Endothelial cell of umbilical vein (primary cell): ENCODE measurements around the gene USP19. TPM values are rescaled to one million over a fixed set of nuclear protein-coding genes. Genes with fewer than 3 reads are reported as not detected.

ENCODE experiments used
- BruUV-seq: library from RNA; stranded (reverse); fragments of 400-500 nt; replicated peaks from 2 replicates; lab custom pipeline; 2021; lab: Mats Ljungman, UMichigan
- CTCF ChIA-PET: fragments of 300-600, 350-600 bp; sonication (Branson Sonifier 250); formaldehyde crosslinking; loops from one replicate; lab custom pipeline; 2021; ENCODE audit warnings: antibody characterized with exemption, inconsistent platforms; lab: Charles Lee
- POLR2A ChIA-PET: fragments of 300-600, 350-600 bp; sonication (Branson Sonifier 250); formaldehyde crosslinking; loops from one replicate; lab custom pipeline; 2021; ENCODE audit warnings: antibody characterized with exemption, inconsistent platforms; lab: Charles Lee
- DNase-seq: peaks from one replicate; pipeline ENCODE4 v3.0.0-alpha.2; 2011; ENCODE audit warnings: low read depth, low spot score
- FAIRE-seq: peaks from 2 replicates; lab custom pipeline; 2011; peaks lifted over from hg19 to GRCh38; lab: Jason Lieb, UNC
- H2AFZ ChIP-seq: 2 replicates; pipeline ENCODE4 v1.6.0; 2012; ENCODE audit warnings: low read depth, low read length, control low read depth, inconsistent platforms
- H3K27ac ChIP-seq: 2 replicates; pipeline ENCODE4 v1.5.1; 2011; ENCODE audit warnings: low read depth, mild to moderate bottlenecking, control low read depth, low read length, moderate library complexity; ENCODE audit not compliant: insufficient read depth
- H3K27me3 ChIP-seq, 2 experiments: 2 replicates each; pipeline versions ENCODE4 v1.6.0 to v1.6.1; 2011; ENCODE audit warnings: low read length in 2 of 2, mixed read lengths in 1 of 2; ENCODE audit not compliant: control insufficient read depth in 2 of 2, insufficient read depth in 2 of 2
- H3K36me3 ChIP-seq, 2 experiments: 2 replicates in 1 of 2; 3 replicates in 1 of 2; pipeline ENCODE4 v1.5.1; 2011; ENCODE audit warnings: low read length in 2 of 2, mild to moderate bottlenecking in 1 of 2, moderate library complexity in 1 of 2; ENCODE audit not compliant: control insufficient read depth in 2 of 2, insufficient read depth in 2 of 2; ENCODE audit errors: extremely low read depth in 1 of 2
- H3K4me1 ChIP-seq: 3 replicates; pipeline ENCODE4 v1.5.1; 2011; ENCODE audit warnings: mild to moderate bottlenecking, low read length; ENCODE audit not compliant: control insufficient read depth, insufficient read depth; ENCODE audit errors: extremely low read depth
- H3K4me2 ChIP-seq: 2 replicates; pipeline ENCODE4 v1.6.1; 2011; ENCODE audit warnings: low read length, control low read depth, mixed read lengths; ENCODE audit not compliant: insufficient read depth
- H3K4me3 ChIP-seq, 3 experiments: fragments of 200-600 bp in 1 of 3; sonication (generic), shearing (Covaris generic) in 1 of 3; replicated peaks in 1 of 3; 2 replicates each; pipeline ENCODE4 v1.5.1; 2011 to 2016; ENCODE audit warnings: control low read depth in 3 of 3, low read length in 3 of 3, mild to moderate bottlenecking in 2 of 3, inconsistent platforms in 1 of 3, low read depth in 1 of 3, moderate library complexity in 1 of 3; ENCODE audit not compliant: insufficient read depth in 1 of 3
- H3K79me2 ChIP-seq: 2 replicates; pipeline ENCODE4 v1.6.0; 2012; ENCODE audit warnings: low read length, inconsistent platforms; ENCODE audit not compliant: control insufficient read depth, insufficient read depth
- H3K9ac ChIP-seq: replicated peaks from 2 replicates; pipeline ENCODE3; 2011; ENCODE audit warnings: low read length, control low read depth; ENCODE audit not compliant: insufficient read depth; ENCODE audit errors: extremely low read depth
- H3K9me1 ChIP-seq: replicated peaks from 3 replicates; pipeline ENCODE4 v1.6.0; 2011; ENCODE audit warnings: mild to moderate bottlenecking, low read length; ENCODE audit not compliant: control insufficient read depth, insufficient read depth; ENCODE audit errors: extremely low read depth
- H3K9me3 ChIP-seq: replicated peaks from 2 replicates; pipeline ENCODE4 v1.5.1; 2012; ENCODE audit warnings: low read length, inconsistent platforms; ENCODE audit not compliant: control insufficient read depth, insufficient read depth
- H4K20me1 ChIP-seq: replicated peaks from 2 replicates; pipeline ENCODE3; 2011; ENCODE audit warnings: mild to moderate bottlenecking, low read length; ENCODE audit not compliant: control insufficient read depth, insufficient read depth; ENCODE audit errors: extremely low read depth
- EZH2 ChIP-seq: IDR thresholded peaks from 2 replicates; pipeline ENCODE4 v1.6.1; 2012; ENCODE audit warnings: borderline replicate concordance, low read depth, mild to moderate bottlenecking, moderate library complexity, low read length, inconsistent platforms; ENCODE audit not compliant: severe bottlenecking
- FOS ChIP-seq: IDR thresholded peaks from 2 replicates; pipeline ENCODE4 v1.6.1; 2011; ENCODE audit warnings: mild to moderate bottlenecking, low read length, moderate library complexity, borderline replicate concordance; ENCODE audit not compliant: insufficient read depth
- GATA2 ChIP-seq: IDR thresholded peaks from 2 replicates; pipeline ENCODE4 v1.7.0; 2011; ENCODE audit warnings: low read depth, mild to moderate bottlenecking, moderate library complexity, mixed read lengths, low read length; ENCODE audit not compliant: insufficient read length, insufficient read depth
- JUN ChIP-seq: IDR thresholded peaks from 2 replicates; pipeline ENCODE4 v1.6.1; 2011; ENCODE audit warnings: borderline replicate concordance, low read depth; ENCODE audit not compliant: insufficient read length, insufficient read depth
- MYC ChIP-seq: IDR thresholded peaks from one replicate; pipeline ENCODE4 v1.6.1; 2011; ENCODE audit warnings: mild to moderate bottlenecking, low read depth, low read length
- POLR2A ChIP-seq: IDR thresholded peaks from 2 replicates; pipeline ENCODE4 v1.6.1; 2012; ENCODE audit warnings: low read depth, mild to moderate bottlenecking, control low read depth, low read length
- POLR2AphosphoS5 ChIP-seq: IDR thresholded peaks from 2 replicates; pipeline ENCODE4 v1.6.1; 2012; ENCODE audit warnings: low read depth, mild to moderate bottlenecking, control low read depth, low read length, moderate library complexity; ENCODE audit not compliant: insufficient read depth
- dilution Hi-C: fragments of 300-500 bp; cut with MboI; formaldehyde crosslinking; loops from one replicate; pipeline ENCODE4 v1.15.0; 2019; ENCODE audit warnings: low sequenced_read_pairs; ENCODE audit not compliant: extremely low pct_ligation_motif_present
- intact Hi-C: fragments of 100-400 bp; cut with micrococcal nuclease; formaldehyde crosslinking; loops from one replicate; pipeline ENCODE4 v1.10.0; 2022
- polyA plus RNA-seq, 4 experiments: library from polyadenylated mRNA; depleted of rRNA in 3 of 4; stranded (reverse) in 3 of 4; unstranded in 1 of 4; fragments of >200 nt; gene quantifications; 2 replicates each; pipeline versions ENCODE4 v1.2.1 to v1.2.3, GENCODE V29; 2011 to 2012; ENCODE audit warnings: missing spikeins in 1 of 4
- total RNA-seq: library from RNA; stranded (reverse); gene quantifications from 2 replicates; pipeline ENCODE4 v1.2.3, GENCODE V29; 2021
- TF ChIP-seq, protein P1 (sequence below), 2 donors: IDR thresholded peaks; 1 replicate in 1 of 2; 2 replicates in 1 of 2; pipeline ENCODE4 v1.5.1; 2011; ENCODE audit warnings: low read length in 2 of 2, mild to moderate bottlenecking in 2 of 2, moderate library complexity in 2 of 2, control low read depth in 1 of 2, inconsistent platforms in 1 of 2, low read depth in 1 of 2; ENCODE audit not compliant: insufficient read depth in 1 of 2; ENCODE audit errors: extremely low read depth in 1 of 2
- TF ChIP-seq, protein P2 (sequence below): IDR thresholded peaks from 2 replicates; pipeline ENCODE4 v1.6.1; 2011; ENCODE audit not compliant: insufficient read depth, insufficient read length

The USP19 gene
- total and polyA plus RNA-seq, 2 donors (not counting 3 experiments of a cell fraction or from before 2014, with no cell fraction given) = 31.3 to 39.1 TPM

DNA sequence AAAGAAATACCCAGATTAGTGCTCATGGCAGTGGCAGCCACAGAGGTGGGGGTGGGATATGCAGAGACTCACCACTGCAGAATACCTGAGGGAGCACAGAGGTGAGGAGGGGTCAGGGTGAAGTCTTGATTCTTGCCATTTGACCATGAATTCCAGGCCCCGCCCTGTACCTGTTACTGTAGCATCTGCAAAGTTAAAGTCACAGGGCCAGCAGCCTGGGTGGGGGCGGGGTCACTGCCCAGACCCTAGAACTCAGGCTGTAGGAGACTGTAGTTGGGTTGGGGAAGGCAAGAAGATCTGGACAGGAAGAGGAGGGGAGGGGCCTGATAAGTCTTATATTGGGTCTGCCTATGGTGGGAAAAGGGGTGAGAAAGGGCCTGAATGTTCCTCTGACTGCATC, 31.0 kb upstream of the USP19 start:
- intact Hi-C loops = no loop called here
- dilution Hi-C loops = no loop called here
- Histone ChIP-seq H3K4me1 (no peaks in the 10 kb centered on the region), H3K27ac (no peak overlapping the region), H3K4me2 (no peak overlapping the region), H3K9me3 (no peaks in the 10 kb centered on the region), H3K27me3 (no peaks in the 10 kb centered on the region), H2AFZ (no peak overlapping the region), H3K36me3 (no peaks in the 10 kb centered on the region), H3K4me3 (no peak overlapping the region), H3K79me2 (no peaks in the 10 kb centered on the region), H3K9ac (no peak overlapping the region), H4K20me1 (no peaks in the 10 kb centered on the region), H3K9me1 (no peaks in the 10 kb centered on the region)
- no peak for TF ChIP-seq MYC
- no peak for TF ChIP-seq FOS
- no peak for TF ChIP-seq GATA2
- no peak for TF ChIP-seq EZH2
- TF ChIP-seq, protein P1, sequence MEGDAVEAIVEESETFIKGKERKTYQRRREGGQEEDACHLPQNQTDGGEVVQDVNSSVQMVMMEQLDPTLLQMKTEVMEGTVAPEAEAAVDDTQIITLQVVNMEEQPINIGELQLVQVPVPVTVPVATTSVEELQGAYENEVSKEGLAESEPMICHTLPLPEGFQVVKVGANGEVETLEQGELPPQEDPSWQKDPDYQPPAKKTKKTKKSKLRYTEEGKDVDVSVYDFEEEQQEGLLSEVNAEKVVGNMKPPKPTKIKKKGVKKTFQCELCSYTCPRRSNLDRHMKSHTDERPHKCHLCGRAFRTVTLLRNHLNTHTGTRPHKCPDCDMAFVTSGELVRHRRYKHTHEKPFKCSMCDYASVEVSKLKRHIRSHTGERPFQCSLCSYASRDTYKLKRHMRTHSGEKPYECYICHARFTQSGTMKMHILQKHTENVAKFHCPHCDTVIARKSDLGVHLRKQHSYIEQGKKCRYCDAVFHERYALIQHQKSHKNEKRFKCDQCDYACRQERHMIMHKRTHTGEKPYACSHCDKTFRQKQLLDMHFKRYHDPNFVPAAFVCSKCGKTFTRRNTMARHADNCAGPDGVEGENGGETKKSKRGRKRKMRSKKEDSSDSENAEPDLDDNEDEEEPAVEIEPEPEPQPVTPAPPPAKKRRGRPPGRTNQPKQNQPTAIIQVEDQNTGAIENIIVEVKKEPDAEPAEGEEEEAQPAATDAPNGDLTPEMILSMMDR (IDR thresholded peaks at IDR 0.05; ENCODE audit: extremely low read depth in 1 of 2, insufficient read depth in 1 of 2, low read depth in 1 of 2, low read length in 2 of 2) = no peak
- TF ChIP-seq, protein P2, sequence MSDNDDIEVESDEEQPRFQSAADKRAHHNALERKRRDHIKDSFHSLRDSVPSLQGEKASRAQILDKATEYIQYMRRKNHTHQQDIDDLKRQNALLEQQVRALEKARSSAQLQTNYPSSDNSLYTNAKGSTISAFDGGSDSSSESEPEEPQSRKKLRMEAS = no peak
- no peak for TF ChIP-seq JUN
- TF ChIP-seq POLR2A = no peak
- TF ChIP-seq POLR2AphosphoS5 = no peak
- BruUV-seq = no TSS peak
- POLR2A ChIA-PET = no interaction called here
- DNase-seq = no peak
- FAIRE-seq = no peak
- CTCF ChIA-PET = no interaction called here
